HG03196 (cell line): ENCODE data around the gene STXBP6.
"Not testable (repeated sequence)": the region's sequence is repeated elsewhere in the genome, so short reads cannot be mapped to it uniquely, and the experiment has no call there.

Experiments
- ATAC-seq: cut with Tn5 transposase; IDR thresholded peaks from one replicate; pipeline ENCODE4 v1.9.1; 2021; ENCODE audit not compliant: unreplicated experiment

STXBP6 gene

GRCh38 chr14:24813089-24813815 is 236.7 kb downstream of the STXBP6 start:
- ATAC-seq = no peak

GRCh38 chr14:24809135-24809534 is 240.8 kb downstream of the STXBP6 start:
- no peak for ATAC-seq

- ATAC-seq = no peak
These were observed 241.5 kb downstream of the STXBP6 start for GRCh38 chr14:24808412-24808811.

GRCh38 chr14:24806061-24806678 is 243.8 kb downstream of the STXBP6 start:
- ATAC-seq = no peak

- ATAC-seq = no peak
These were observed 245.3 kb downstream of the STXBP6 start for GRCh38 chr14:24804552-24805212.

- ATAC-seq = no peak
These were observed 245.9 kb downstream of the STXBP6 start for GRCh38 chr14:24803933-24804494.

GRCh38 chr14:24803426-24803825 is 246.5 kb downstream of the STXBP6 start:
- ATAC-seq = not testable (repeated sequence)

GRCh38 chr14:24802236-24802635 is 247.7 kb downstream of the STXBP6 start:
- no peak for ATAC-seq

GRCh38 chr14:24801024-24801423 is 248.9 kb downstream of the STXBP6 start:
- no peak for ATAC-seq

GRCh38 chr14:24798911-24799462 is 251.0 kb downstream of the STXBP6 start:
- no peak for ATAC-seq

GRCh38 chr14:24795406-24795805 is 254.5 kb downstream of the STXBP6 start:
- no peak for ATAC-seq

- ATAC-seq = no peak
These were observed 255.2 kb downstream of the STXBP6 start for GRCh38 chr14:24794644-24795305.

GRCh38 chr14:24790196-24790595 is 259.8 kb downstream of the STXBP6 start:
- ATAC-seq = no peak

GRCh38 chr14:24789378-24789884 is 260.5 kb downstream of the STXBP6 start:
- ATAC-seq = no peak

- ATAC-seq = no peak
These were observed 264.2 kb downstream of the STXBP6 start for GRCh38 chr14:24785698-24786097.

GRCh38 chr14:24784981-24785380 is 265.0 kb downstream of the STXBP6 start:
- no peak for ATAC-seq

- no peak for ATAC-seq
These were observed 266.2 kb downstream of the STXBP6 start for GRCh38 chr14:24783791-24784190.

GRCh38 chr14:24780281-24780680 is 269.7 kb downstream of the STXBP6 start:
- no peak for ATAC-seq

- no peak for ATAC-seq
These were observed 272.3 kb downstream of the STXBP6 start for GRCh38 chr14:24777678-24778077.

- ATAC-seq = no peak
These were observed 274.0 kb downstream of the STXBP6 start for GRCh38 chr14:24775950-24776349.
